Measurements from ENCODE around the gene TVP23A. TPM values are rescaled to one million over a fixed set of nuclear protein-coding genes. Genes with fewer than 3 reads are reported as not detected.
"Not testable (repeated sequence)": the region's sequence is repeated elsewhere in the genome, so short reads cannot be mapped to it uniquely, and the experiment has no call there.

The TVP23A gene
- total RNA-seq, 1 donor, result not detected

GRCh38 chr16:10833271-10833670, 14.7 kb upstream of the TVP23A start:
- no peak overlapping the region for H3K4me3 ChIP-seq (ENCODE audit: insufficient read depth, low read length)
- no peak overlapping the region for H3K4me2 ChIP-seq (ENCODE audit: insufficient read depth, low read length)
- H3K4me1 ChIP-seq (ENCODE audit: insufficient read depth, low read length), result peaks cover 13% of the 10 kb centered on the region
- no peaks in the 10 kb centered on the region for H3K36me3 ChIP-seq (ENCODE audit: insufficient read depth, low read length)
- peaks cover 14% of the 10 kb centered on the region for H3K27me3 ChIP-seq (ENCODE audit: insufficient read depth, low read length)
- H4K20me1 ChIP-seq (ENCODE audit: insufficient read depth, low read length), result no peaks in the 10 kb centered on the region
- no peak overlapping the region for H2AFZ ChIP-seq (ENCODE audit: low read length)
- H3K79me2 ChIP-seq (ENCODE audit: insufficient read depth, low read length), result no peaks in the 10 kb centered on the region
- no peaks in the 10 kb centered on the region for H3K9me3 ChIP-seq (ENCODE audit: low read depth, low read length)
- TF ChIP-seq CTCF (IDR thresholded peaks at IDR 0.05; ENCODE audit: extremely low read depth, low read depth, low read length), result no peak
- no peak for DNase-seq (ENCODE audit: insufficient read length, low spot score, missing footprints)
- H3K27ac ChIP-seq (ENCODE audit: low read depth, low read length), result no peak overlapping the region

- H2AFZ ChIP-seq (ENCODE audit: low read length), result no peak overlapping the region
- no peak overlapping the region for H3K4me3 ChIP-seq (ENCODE audit: insufficient read depth, low read length)
- TF ChIP-seq CTCF (IDR thresholded peaks at IDR 0.05; ENCODE audit: extremely low read depth, low read depth, low read length), result no peak
- no peak overlapping the region for H3K27ac ChIP-seq (ENCODE audit: low read depth, low read length)
- H3K36me3 ChIP-seq (ENCODE audit: insufficient read depth, low read length), result no peaks in the 10 kb centered on the region
- H4K20me1 ChIP-seq (ENCODE audit: insufficient read depth, low read length), result no peaks in the 10 kb centered on the region
- H3K79me2 ChIP-seq (ENCODE audit: insufficient read depth, low read length), result no peaks in the 10 kb centered on the region
- no peak overlapping the region for H3K4me2 ChIP-seq (ENCODE audit: insufficient read depth, low read length)
- H3K9me3 ChIP-seq (ENCODE audit: low read depth, low read length), result no peaks in the 10 kb centered on the region
- no peak for DNase-seq (ENCODE audit: insufficient read length, low spot score, missing footprints)
- peaks cover 10% of the 10 kb centered on the region for H3K27me3 ChIP-seq (ENCODE audit: insufficient read depth, low read length)
- peaks cover 22% of the 10 kb centered on the region for H3K4me1 ChIP-seq (ENCODE audit: insufficient read depth, low read length)
Observed at GRCh38 chr16:10831894-10832886, 13.6 kb upstream of the TVP23A start.

- not testable (repeated sequence) for H3K4me3 ChIP-seq (ENCODE audit: insufficient read depth, low read length); H3K27ac ChIP-seq (ENCODE audit: low read depth, low read length); H3K36me3 ChIP-seq (ENCODE audit: insufficient read depth, low read length)
Observed at GRCh38 chr16:10830240-10830639, 11.6 kb upstream of the TVP23A start.

GRCh38 chr16:10829390-10830098, 10.9 kb upstream of the TVP23A start:
- Histone ChIP-seq H3K4me3 (ENCODE audit: insufficient read depth, low read length) (peak overlapping the region; percentile 56), H2AFZ (ENCODE audit: low read length) (peak overlapping the region; percentile 52), H3K4me2 (ENCODE audit: insufficient read depth, low read length) (peak overlapping the region; percentile 59), H3K4me1 (ENCODE audit: insufficient read depth, low read length) (peaks cover 22% of the 10 kb centered on the region), H3K27ac (ENCODE audit: low read depth, low read length) (peak overlapping the region; percentile 78)
- H3K9me3 ChIP-seq (ENCODE audit: low read depth, low read length); H3K79me2 ChIP-seq (ENCODE audit: insufficient read depth, low read length); H4K20me1 ChIP-seq (ENCODE audit: insufficient read depth, low read length); H3K36me3 ChIP-seq (ENCODE audit: insufficient read depth, low read length); H3K27me3 ChIP-seq (ENCODE audit: insufficient read depth, low read length); DNase-seq (ENCODE audit: insufficient read length, low spot score, missing footprints): not testable (repeated sequence)

More at GRCh38 chr16:10830240-10830639, 11.6 kb upstream of the TVP23A start:
- not testable (repeated sequence) for H2AFZ ChIP-seq (ENCODE audit: low read length); DNase-seq (ENCODE audit: insufficient read length, low spot score, missing footprints); H3K27me3 ChIP-seq (ENCODE audit: insufficient read depth, low read length); H3K79me2 ChIP-seq (ENCODE audit: insufficient read depth, low read length); H3K4me2 ChIP-seq (ENCODE audit: insufficient read depth, low read length); H3K9me3 ChIP-seq (ENCODE audit: low read depth, low read length); H4K20me1 ChIP-seq (ENCODE audit: insufficient read depth, low read length)
- peaks cover 22% of the 10 kb centered on the region for H3K4me1 ChIP-seq (ENCODE audit: insufficient read depth, low read length)

All from osteoblast (primary cell).